Gastrocnemius medialis (tissue), 4 donors: ENCODE data around the gene ITPR1. TPM values are rescaled to one million over a fixed set of nuclear protein-coding genes. Genes with fewer than 3 reads are reported as not detected.

Experiments
- ATAC-seq, 2 donors: fragments of 150-250 bp; one replicate each; pipeline ENCODE4 v1.9.1; 2016
- DNase-seq, 2 donors: peaks; one replicate each; pipeline ENCODE4 v3.0.0-alpha.2; 2019
- H3K27ac ChIP-seq, 4 donors: fragments of 200-600 bp; sonication (generic); 1 replicate in 1 of 4; 2 replicates in 3 of 4; pipeline ENCODE4 v1.5.1; 2016 to 2018; ENCODE audit warnings: mild to moderate bottlenecking in 2 of 4, moderate library complexity in 1 of 4
- H3K27me3 ChIP-seq, 3 donors: fragments of 200-600 bp; sonication (generic) in 2 of 3; 1 replicate in 1 of 3; 2 replicates in 2 of 3; pipeline versions ENCODE4 v1.5.1 to v1.6.0; 2016 to 2019; ENCODE audit warnings: mild to moderate bottlenecking in 1 of 3, moderate library complexity in 1 of 3
- H3K36me3 ChIP-seq, 2 donors: fragments of 200-600 bp; sonication (generic) in 1 of 2; one replicate each; pipeline ENCODE4 v1.5.1; 2017 to 2018
- H3K4me1 ChIP-seq, 2 donors: fragments of 200-600 bp; sonication (generic) in 1 of 2; one replicate each; pipeline ENCODE4 v1.5.1; 2016 to 2017; ENCODE audit warnings: mild to moderate bottlenecking in 2 of 2
- H3K4me3 ChIP-seq, 4 donors: fragments of 200-600 bp; sonication (generic) in 3 of 4; 1 replicate in 1 of 4; 2 replicates in 3 of 4; pipeline ENCODE4 v1.5.1; 2016 to 2019; ENCODE audit warnings: mild to moderate bottlenecking in 2 of 4
- H3K9me3 ChIP-seq, 3 donors: fragments of 200-600 bp; sonication (generic) in 2 of 3; 1 replicate in 1 of 3; 2 replicates in 2 of 3; pipeline ENCODE4 v1.5.1; 2016 to 2019
- CTCF ChIP-seq, 5 experiments: fragments of 450-650 bp in 3 of 5; fragments of 200-600 bp in 2 of 5; sonication (generic) in 2 of 5; IDR thresholded peaks in 4 of 5; conservative IDR thresholded peaks in 1 of 5; 1 replicate in 4 of 5; 2 replicates in 1 of 5; pipeline ENCODE4 v1.5.1; 2016 to 2019; ENCODE audit warnings: antibody characterized with exemption in 5 of 5, mild to moderate bottlenecking in 3 of 5, moderate library complexity in 3 of 5
- POLR2A ChIP-seq, 2 donors: fragments of 450-650 bp; IDR thresholded peaks; one replicate each; pipeline ENCODE4 v1.6.1; 2017; ENCODE audit warnings: antibody characterized with exemption in 2 of 2, mild to moderate bottlenecking in 2 of 2, moderate library complexity in 2 of 2
- in situ Hi-C, 4 donors: fragments of 200-750 bp; cut with MboI; loops; one replicate each; pipeline versions ENCODE4 v1.15.0 to v1.8.0; 2017; ENCODE audit warnings: low sequenced_read_pairs in 4 of 4
- intact Hi-C: fragments of 100-400 bp; cut with DNase I; formaldehyde crosslinking; loops from one replicate; pipeline ENCODE4 v1.15.1; 2023; ENCODE audit warnings: low total_unique reads
- total RNA-seq, 4 donors: library from RNA; depleted of rRNA; stranded (reverse); fragments of >200 nt; gene quantifications; one replicate each; pipeline versions ENCODE4 v1.1.0 to v1.2.3, GENCODE V29; 2016

Gene ITPR1
- total RNA-seq, 4 donors from 2014 or later = 5.5 to 21.7 (median 11.3) TPM

- intact Hi-C loops = no loop called here
- in situ Hi-C loops = no loop called here
- TF ChIP-seq POLR2A (IDR thresholded peaks at IDR 0.05) (no peak), CTCF (IDR thresholded peaks at IDR 0.05 in 4 of 5, conservative IDR thresholded peaks at IDR 0.05 in 1 of 5) (no peak)
Measured at GRCh38 chr3:4856136-4856535, 363.0 kb downstream of the ITPR1 start.

GRCh38 chr3:4856564-4856963, 363.4 kb downstream of the ITPR1 start:
- Histone ChIP-seq H3K9me3 (no peaks in the 10 kb centered on the region), H3K27me3 (no peaks in the 10 kb centered on the region), H3K36me3 (no peaks in the 10 kb centered on the region), H3K27ac (no peak overlapping the region), H3K4me3 (no peak overlapping the region), H3K4me1 (no peaks in the 10 kb centered on the region)
- ATAC-seq (no peak), DNase-seq (no peak)
- TF ChIP-seq CTCF (IDR thresholded peaks at IDR 0.05 in 4 of 5, conservative IDR thresholded peaks at IDR 0.05 in 1 of 5) (no peak), POLR2A (IDR thresholded peaks at IDR 0.05) (no peak)
- intact Hi-C loops = no loop called here
- in situ Hi-C loops = no loop called here

More at GRCh38 chr3:4856136-4856535, 363.0 kb downstream of the ITPR1 start:
- no peaks in the 10 kb centered on the region for H3K36me3 ChIP-seq
- H3K4me1 ChIP-seq = no peaks in the 10 kb centered on the region
- H3K27ac ChIP-seq = no peak overlapping the region
- no peaks in the 10 kb centered on the region for H3K27me3 ChIP-seq
- ATAC-seq (no peak), DNase-seq (no peak)
- no peak overlapping the region for H3K4me3 ChIP-seq
- no peaks in the 10 kb centered on the region for H3K9me3 ChIP-seq

- H3K9me3 ChIP-seq = no peaks in the 10 kb centered on the region
- DNase-seq = no peak
- no peak for TF ChIP-seq CTCF (IDR thresholded peaks at IDR 0.05 in 4 of 5, conservative IDR thresholded peaks at IDR 0.05 in 1 of 5)
- no peak for TF ChIP-seq POLR2A (IDR thresholded peaks at IDR 0.05)
- no peak overlapping the region for H3K27ac ChIP-seq
- no peaks in the 10 kb centered on the region for H3K27me3 ChIP-seq
- no peaks in the 10 kb centered on the region for H3K4me1 ChIP-seq
- no peak overlapping the region for H3K4me3 ChIP-seq
- in situ Hi-C loops (no loop called here), intact Hi-C loops (no loop called here)
- H3K36me3 ChIP-seq = no peaks in the 10 kb centered on the region
- ATAC-seq = no peak
Measured at GRCh38 chr3:4856986-4857385, 363.8 kb downstream of the ITPR1 start.

GRCh38 chr3:4859788-4860187, 366.6 kb downstream of the ITPR1 start:
- no peak overlapping the region for H3K4me3 ChIP-seq
- H3K27ac ChIP-seq = no peak overlapping the region
- in situ Hi-C loops = no loop called here
- no peaks in the 10 kb centered on the region for H3K9me3 ChIP-seq
- no peaks in the 10 kb centered on the region for H3K27me3 ChIP-seq
- no peaks in the 10 kb centered on the region for H3K36me3 ChIP-seq
- H3K4me1 ChIP-seq = no peaks in the 10 kb centered on the region
- intact Hi-C loops = no loop called here
- DNase-seq (no peak), ATAC-seq (no peak)
- TF ChIP-seq CTCF (IDR thresholded peaks at IDR 0.05 in 4 of 5, conservative IDR thresholded peaks at IDR 0.05 in 1 of 5) = no peak
- no peak for TF ChIP-seq POLR2A (IDR thresholded peaks at IDR 0.05)

- ATAC-seq (no peak), DNase-seq (no peak)
- in situ Hi-C loops = no loop called here
- Histone ChIP-seq H3K4me1 (peaks cover 15 to 16% of the 10 kb centered on the region in 2 donors), H3K4me3 (no peak overlapping the region), H3K9me3 (no peaks in the 10 kb centered on the region), H3K27me3 (no peaks in the 10 kb centered on the region), H3K36me3 (no peaks in the 10 kb centered on the region), H3K27ac (no peak overlapping the region)
- TF ChIP-seq CTCF (IDR thresholded peaks at IDR 0.05 in 4 of 5, conservative IDR thresholded peaks at IDR 0.05 in 1 of 5) (no peak), POLR2A (IDR thresholded peaks at IDR 0.05) (no peak)
- intact Hi-C loops = no loop called here
Measured at GRCh38 chr3:4862973-4863372, 369.8 kb downstream of the ITPR1 start.
